Thyroid gland (tissue), 4 donors: Measurements from ENCODE around the gene PRDM7. TPM values are rescaled to one million over a fixed set of nuclear protein-coding genes. Genes with fewer than 3 reads are reported as not detected.
"Not testable (repeated sequence)": the region's sequence is repeated elsewhere in the genome, so short reads cannot be mapped to it uniquely, and the experiment has no call there.

Experiments used
- DNase-seq, 2 donors: peaks; one replicate each; pipeline ENCODE4 v3.0.0-alpha.2; 2019
- H3K27ac ChIP-seq, 3 donors: fragments of 200-600 bp; sonication (generic); 1 replicate in 2 of 3; 2 replicates in 1 of 3; pipeline ENCODE4 v1.5.1; 2016 to 2019; ENCODE audit warnings: mild to moderate bottlenecking in 1 of 3, moderate library complexity in 1 of 3
- H3K27me3 ChIP-seq: fragments of 200-600 bp; sonication (generic); one replicate; pipeline ENCODE4 v1.5.1; 2019
- H3K36me3 ChIP-seq, 2 donors: fragments of 200-600 bp; sonication (generic); one replicate each; pipeline ENCODE4 v1.5.1; 2016 to 2019
- H3K4me1 ChIP-seq, 2 donors: fragments of 200-600 bp; sonication (generic); one replicate each; pipeline ENCODE4 v1.5.1; 2017 to 2019
- H3K4me3 ChIP-seq, 3 donors: fragments of 200-600 bp; sonication (generic); replicated peaks in 1 of 3; 1 replicate in 2 of 3; 2 replicates in 1 of 3; pipeline ENCODE4 v1.5.1; 2016; ENCODE audit warnings: mild to moderate bottlenecking in 1 of 3
- H3K9me3 ChIP-seq: fragments of 200-600 bp; sonication (generic); one replicate; pipeline ENCODE4 v1.5.1; 2017
- CTCF ChIP-seq, 6 experiments: fragments of 200-600 bp in 3 of 6; fragments of 450-650 bp in 3 of 6; sonication (generic) in 3 of 6; IDR thresholded peaks; one replicate each; pipeline ENCODE4 v1.5.1; 2016 to 2019; ENCODE audit warnings: antibody characterized with exemption in 6 of 6, mild to moderate bottlenecking in 2 of 6, inconsistent platforms in 1 of 6, moderate library complexity in 1 of 6
- POLR2A ChIP-seq, 2 donors: fragments of 450-650 bp; IDR thresholded peaks; one replicate each; pipeline ENCODE4 v1.6.1; 2017; ENCODE audit warnings: antibody characterized with exemption in 2 of 2, mild to moderate bottlenecking in 2 of 2, moderate library complexity in 1 of 2
- WGBS, 2 donors: methylation state at CpG; one replicate each; pipeline ENCODE4 v1.1.5; 2017; 5-methylcytosine and 5-hydroxymethylcytosine counted together
- intact Hi-C: fragments of 100-400 bp; cut with DNase I; formaldehyde crosslinking; loops from one replicate; pipeline ENCODE4 v1.15.1; 2023
- total RNA-seq, 4 donors: library from RNA; depleted of rRNA; stranded (reverse); fragments of >200 nt; gene quantifications; one replicate each; pipeline ENCODE4 v1.2.3, GENCODE V29; 2016

Gene PRDM7
- total RNA-seq, 4 donors from 2014 or later = not detected

GRCh38 chr16:90061437-90061836 is 15.7 kb downstream of the PRDM7 start:
- intact Hi-C loops = no loop called here
- WGBS, 2 donors = 79 to 80% methylated on average over 3 of the region's 3 CpGs
- peaks cover 0 to 7% of the 10 kb centered on the region in 2 donors for H3K4me1 ChIP-seq
- no peaks in the 10 kb centered on the region for H3K9me3 ChIP-seq
- no peak for DNase-seq
- no peak for TF ChIP-seq POLR2A (IDR thresholded peaks at IDR 0.05)
- no peak for TF ChIP-seq CTCF (IDR thresholded peaks at IDR 0.05)
- H3K4me3 ChIP-seq = no peak overlapping the region
- no peaks in the 10 kb centered on the region for H3K27me3 ChIP-seq
- H3K27ac ChIP-seq = no peak overlapping the region
- no peaks in the 10 kb centered on the region for H3K36me3 ChIP-seq

- no peaks in the 10 kb centered on the region for H3K4me1 ChIP-seq
- no peak overlapping the region for H3K27ac ChIP-seq
- H3K4me3 ChIP-seq = no peak overlapping the region
- 69 to 75% methylated on average over 7 of the region's 8 CpGs for WGBS, 2 donors
- H3K9me3 ChIP-seq = no peaks in the 10 kb centered on the region
- intact Hi-C loops = no loop called here
- H3K36me3 ChIP-seq = no peaks in the 10 kb centered on the region
- no peaks in the 10 kb centered on the region for H3K27me3 ChIP-seq
- TF ChIP-seq CTCF (IDR thresholded peaks at IDR 0.05) (no peak), POLR2A (IDR thresholded peaks at IDR 0.05) (no peak)
- no peak for DNase-seq
Measured at GRCh38 chr16:90057738-90058173, 19.4 kb downstream of the PRDM7 start.

GRCh38 chr16:90056521-90056920 is 20.6 kb downstream of the PRDM7 start:
- intact Hi-C loops, H3K27ac ChIP-seq, H3K4me3 ChIP-seq, H3K4me1 ChIP-seq, H3K27me3 ChIP-seq, DNase-seq, H3K9me3 ChIP-seq, H3K36me3 ChIP-seq: not testable (repeated sequence)
- WGBS, 2 donors = 82 to 83% methylated on average over 15 of the region's 15 CpGs

GRCh38 chr16:90055371-90055770 is 21.8 kb downstream of the PRDM7 start:
- no peak overlapping the region for H3K4me3 ChIP-seq
- 78 to 81% methylated on average over 4 of the region's 4 CpGs for WGBS, 2 donors
- intact Hi-C loops = no loop called here
- H3K36me3 ChIP-seq = no peaks in the 10 kb centered on the region
- no peaks in the 10 kb centered on the region for H3K27me3 ChIP-seq
- DNase-seq = no peak
- no peaks in the 10 kb centered on the region for H3K4me1 ChIP-seq
- no peak overlapping the region for H3K27ac ChIP-seq
- TF ChIP-seq POLR2A (IDR thresholded peaks at IDR 0.05) (no peak), CTCF (IDR thresholded peaks at IDR 0.05) (no peak)
- H3K9me3 ChIP-seq = no peaks in the 10 kb centered on the region

GRCh38 chr16:90054554-90054953 is 22.6 kb downstream of the PRDM7 start:
- WGBS, 2 donors = 55 to 61% methylated on average over 4 of the region's 4 CpGs
- DNase-seq = no peak
- H3K9me3 ChIP-seq = no peaks in the 10 kb centered on the region
- no peaks in the 10 kb centered on the region for H3K27me3 ChIP-seq
- TF ChIP-seq CTCF (IDR thresholded peaks at IDR 0.05) (no peak), POLR2A (IDR thresholded peaks at IDR 0.05) (no peak)
- H3K4me3 ChIP-seq = no peak overlapping the region
- no peaks in the 10 kb centered on the region for H3K36me3 ChIP-seq
- intact Hi-C loops = no loop called here
- H3K27ac ChIP-seq = no peak overlapping the region
- H3K4me1 ChIP-seq = no peaks in the 10 kb centered on the region
